Measurements from ENCODE around the gene ATP1B1. TPM values are rescaled to one million over a fixed set of nuclear protein-coding genes. Genes with fewer than 3 reads are reported as not detected.

ATP1B1 gene
- total RNA-seq, 1 donor from 2014 or later = 385 TPM

GRCh38 chr1:169081503-169082123 is 24.9 kb upstream of the ATP1B1 start:
- DNase-seq = no peak
- Histone ChIP-seq H3K36me3 (no peaks in the 10 kb centered on the region), H3K27me3 (ENCODE audit: low read depth) (no peaks in the 10 kb centered on the region), H3K4me3 (no peak overlapping the region), H3K4me1 (peaks cover 10% of the 10 kb centered on the region), H3K27ac (replicated peaks) (no peak overlapping the region), H3K9me3 (replicated peaks) (no peaks in the 10 kb centered on the region)
- TF ChIP-seq, protein P1, sequence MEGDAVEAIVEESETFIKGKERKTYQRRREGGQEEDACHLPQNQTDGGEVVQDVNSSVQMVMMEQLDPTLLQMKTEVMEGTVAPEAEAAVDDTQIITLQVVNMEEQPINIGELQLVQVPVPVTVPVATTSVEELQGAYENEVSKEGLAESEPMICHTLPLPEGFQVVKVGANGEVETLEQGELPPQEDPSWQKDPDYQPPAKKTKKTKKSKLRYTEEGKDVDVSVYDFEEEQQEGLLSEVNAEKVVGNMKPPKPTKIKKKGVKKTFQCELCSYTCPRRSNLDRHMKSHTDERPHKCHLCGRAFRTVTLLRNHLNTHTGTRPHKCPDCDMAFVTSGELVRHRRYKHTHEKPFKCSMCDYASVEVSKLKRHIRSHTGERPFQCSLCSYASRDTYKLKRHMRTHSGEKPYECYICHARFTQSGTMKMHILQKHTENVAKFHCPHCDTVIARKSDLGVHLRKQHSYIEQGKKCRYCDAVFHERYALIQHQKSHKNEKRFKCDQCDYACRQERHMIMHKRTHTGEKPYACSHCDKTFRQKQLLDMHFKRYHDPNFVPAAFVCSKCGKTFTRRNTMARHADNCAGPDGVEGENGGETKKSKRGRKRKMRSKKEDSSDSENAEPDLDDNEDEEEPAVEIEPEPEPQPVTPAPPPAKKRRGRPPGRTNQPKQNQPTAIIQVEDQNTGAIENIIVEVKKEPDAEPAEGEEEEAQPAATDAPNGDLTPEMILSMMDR (IDR thresholded peaks at IDR 0.05; ENCODE audit: borderline replicate concordance) = no peak
- intact Hi-C loops (cut with micrococcal nuclease) = no loop called here

DNA sequence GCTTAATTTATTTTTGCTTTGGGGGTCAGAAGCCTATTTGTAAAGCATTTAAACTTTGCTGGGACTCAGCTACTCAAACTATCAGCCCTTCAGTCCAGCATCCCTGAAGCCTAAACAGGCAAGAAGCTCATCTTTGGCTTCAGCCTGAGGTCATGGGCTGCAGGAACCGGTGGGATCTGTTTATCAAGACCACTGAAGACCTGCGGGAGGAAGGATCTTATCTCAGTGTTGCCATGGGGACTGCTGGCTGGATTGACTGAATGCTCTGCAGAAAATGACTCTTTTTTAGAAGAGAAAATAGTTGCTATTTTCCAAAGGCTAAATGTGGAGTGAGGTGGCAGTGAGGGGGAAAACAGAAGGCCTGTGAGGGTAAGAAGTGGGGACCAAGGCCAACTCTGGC is 20.6 kb upstream of the ATP1B1 start:
- peaks cover 21% of the 10 kb centered on the region for H3K4me1 ChIP-seq
- no peaks in the 10 kb centered on the region for H3K27me3 ChIP-seq (ENCODE audit: low read depth)
- intact Hi-C loops (cut with micrococcal nuclease) = no loop called here
- no peak overlapping the region for H3K4me3 ChIP-seq
- H3K36me3 ChIP-seq = no peaks in the 10 kb centered on the region
- no peak overlapping the region for H3K27ac ChIP-seq (replicated peaks)
- no peak for DNase-seq
- H3K9me3 ChIP-seq (replicated peaks) = no peaks in the 10 kb centered on the region
- TF ChIP-seq, protein P1 (IDR thresholded peaks at IDR 0.05; ENCODE audit: borderline replicate concordance) = no peak

DNA sequence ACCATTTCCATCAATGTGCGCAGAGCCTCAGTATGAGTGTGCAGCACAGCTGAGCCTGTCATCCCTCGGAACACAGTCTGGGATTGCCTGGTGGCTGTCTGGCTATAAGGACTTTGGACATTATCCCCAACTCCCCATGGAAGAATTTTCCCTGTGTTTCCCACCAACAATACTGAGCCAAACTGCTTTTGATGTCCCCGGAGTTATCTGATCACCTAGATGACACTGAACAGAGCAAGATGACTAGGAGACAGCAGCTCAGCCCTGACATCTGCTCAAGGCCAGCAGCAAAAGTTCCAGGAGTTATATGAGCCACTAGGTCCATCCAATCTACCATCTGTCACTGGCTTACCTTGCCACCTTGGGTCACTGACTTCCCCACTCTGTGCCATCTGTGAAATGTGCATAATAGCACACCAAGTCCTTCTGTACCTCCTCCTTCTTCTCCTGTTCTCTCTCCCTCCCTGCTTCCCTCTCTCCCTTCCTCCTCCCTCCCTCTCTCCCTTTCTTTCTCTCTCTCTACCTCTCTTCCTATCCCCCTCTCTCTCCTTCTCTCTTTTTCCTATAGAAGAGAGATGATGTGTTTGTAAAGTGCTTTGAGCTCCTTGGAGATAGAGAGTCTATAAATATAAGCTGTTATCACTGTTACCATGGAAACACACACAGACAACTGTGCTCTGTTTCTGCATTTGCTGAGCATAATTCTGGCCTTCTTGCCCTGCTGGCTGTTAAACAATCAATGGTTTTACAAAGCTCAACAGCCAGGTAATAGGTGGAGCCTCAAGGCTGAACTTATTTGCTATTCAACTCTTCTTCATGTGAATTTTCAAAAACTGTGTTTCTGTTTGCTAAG is 19.7 kb upstream of the ATP1B1 start:
- DNase-seq = no peak
- H3K4me3 ChIP-seq = peak overlapping the region; percentile 3
- no peaks in the 10 kb centered on the region for H3K36me3 ChIP-seq
- intact Hi-C loops (cut with micrococcal nuclease) = no loop called here
- peaks cover 21% of the 10 kb centered on the region for H3K4me1 ChIP-seq
- TF ChIP-seq, protein P1 (IDR thresholded peaks at IDR 0.05; ENCODE audit: borderline replicate concordance) = no peak
- peak overlapping the region; percentile 57 for H3K27ac ChIP-seq (replicated peaks)
- no peaks in the 10 kb centered on the region for H3K27me3 ChIP-seq (ENCODE audit: low read depth)
- no peaks in the 10 kb centered on the region for H3K9me3 ChIP-seq (replicated peaks)

GRCh38 chr1:169087876-169088275 is 18.6 kb upstream of the ATP1B1 start:
- no peaks in the 10 kb centered on the region for H3K27me3 ChIP-seq (ENCODE audit: low read depth)
- TF ChIP-seq, protein P1 (IDR thresholded peaks at IDR 0.05; ENCODE audit: borderline replicate concordance) = no peak
- H3K4me3 ChIP-seq = no peak overlapping the region
- intact Hi-C loops (cut with micrococcal nuclease) = no loop called here
- no peak overlapping the region for H3K27ac ChIP-seq (replicated peaks)
- peaks cover 21% of the 10 kb centered on the region for H3K4me1 ChIP-seq
- no peak for DNase-seq
- H3K36me3 ChIP-seq = no peaks in the 10 kb centered on the region
- no peaks in the 10 kb centered on the region for H3K9me3 ChIP-seq (replicated peaks)

DNA sequence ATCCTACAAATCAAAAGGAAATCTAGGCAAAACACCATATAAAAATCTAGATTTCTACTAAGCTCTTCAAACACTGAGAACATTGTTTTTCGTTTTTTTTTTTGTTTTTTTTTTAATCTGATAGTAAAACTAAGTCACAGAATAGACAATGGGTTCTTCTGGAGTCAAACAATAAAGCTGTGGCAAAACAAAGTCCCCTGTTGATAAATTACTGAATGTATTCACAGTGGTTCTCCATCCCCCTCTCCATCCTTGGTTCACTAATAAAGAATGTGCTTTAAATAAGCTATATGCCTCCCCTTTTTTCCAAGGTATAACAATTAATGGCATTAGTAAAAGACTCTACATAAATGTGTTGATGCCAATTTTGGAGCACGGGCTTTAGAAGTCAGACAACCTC is 16.7 kb upstream of the ATP1B1 start:
- no peak overlapping the region for H3K4me3 ChIP-seq
- peaks cover 21% of the 10 kb centered on the region for H3K4me1 ChIP-seq
- H3K27ac ChIP-seq (replicated peaks) = no peak overlapping the region
- H3K36me3 ChIP-seq = no peaks in the 10 kb centered on the region
- no peaks in the 10 kb centered on the region for H3K27me3 ChIP-seq (ENCODE audit: low read depth)
- DNase-seq = no peak
- TF ChIP-seq, protein P1 (IDR thresholded peaks at IDR 0.05; ENCODE audit: borderline replicate concordance) = no peak
- intact Hi-C loops (cut with micrococcal nuclease) = no loop called here
- no peaks in the 10 kb centered on the region for H3K9me3 ChIP-seq (replicated peaks)

All from left ventricle myocardium inferior (tissue), 1 donor.